Neural progenitor cell (in vitro differentiated cells): ENCODE measurements around the gene ANAPC10. TPM values are rescaled to one million over a fixed set of nuclear protein-coding genes. Genes with fewer than 3 reads are reported as not detected.

Experiments
- DNase-seq: peaks from one replicate; pipeline ENCODE4 v3.0.0-alpha.2; 2016; ENCODE audit warnings: low spot score
- H2AFZ ChIP-seq: fragments of 200-600 bp; sonication (generic); replicated peaks from 2 replicates; pipeline ENCODE4 v1.6.1; 2016; ENCODE audit warnings: antibody characterized with exemption
- H3F3A ChIP-seq: fragments of 200-600 bp; sonication (generic); 2 replicates; pipeline ENCODE4 v1.6.1; 2016; ENCODE audit warnings: antibody characterized with exemption, low read depth
- H3K27ac ChIP-seq: fragments of 200-600 bp; sonication (generic); 2 replicates; pipeline ENCODE4 v1.5.1; 2016; ENCODE audit warnings: mild to moderate bottlenecking
- H3K27me3 ChIP-seq: fragments of 200-600 bp; sonication (generic); 2 replicates; pipeline ENCODE4 v1.6.1; 2016; ENCODE audit warnings: mild to moderate bottlenecking, moderate library complexity
- H3K36me3 ChIP-seq: fragments of 200-600 bp; sonication (generic); 2 replicates; pipeline ENCODE4 v1.5.1; 2016
- H3K4me1 ChIP-seq: fragments of 200-600 bp; sonication (generic); 2 replicates; pipeline ENCODE4 v1.6.1; 2016; ENCODE audit warnings: mixed run types
- H3K4me2 ChIP-seq: fragments of 200-600 bp; sonication (generic); 2 replicates; pipeline ENCODE4 v1.6.1; 2016
- H3K4me3 ChIP-seq: fragments of 200-600 bp; sonication (generic); 2 replicates; pipeline ENCODE4 v1.5.1; 2016
- H3K79me2 ChIP-seq: fragments of 200-600 bp; sonication (generic); 2 replicates; pipeline ENCODE4 v1.6.1; 2016; ENCODE audit warnings: low read depth
- H3K9ac ChIP-seq: fragments of 200-600 bp; sonication (generic); 2 replicates; pipeline ENCODE4 v1.6.1; 2016
- H3K9me3 ChIP-seq: fragments of 200-600 bp; sonication (generic); 2 replicates; pipeline ENCODE4 v1.5.1; 2016; ENCODE audit warnings: low read depth
- H4K20me1 ChIP-seq: fragments of 200-600 bp; sonication (generic); 2 replicates; pipeline ENCODE4 v1.6.1; 2016; ENCODE audit warnings: low read depth
- H3K27ac Mint-ChIP-seq: 3 replicates; pipeline ENCODE4 v1.8.0; 2021; ENCODE audit warnings: mixed read lengths
- H3K27me3 Mint-ChIP-seq: 2 replicates; pipeline ENCODE4 v1.8.0; 2022; ENCODE audit warnings: low read depth, mild to moderate bottlenecking, inconsistent platforms, moderate library complexity, mixed read lengths; ENCODE audit not compliant: insufficient read depth
- H3K36me3 Mint-ChIP-seq: 3 replicates; pipeline ENCODE4 v1.8.0; 2021; ENCODE audit warnings: mixed read lengths
- H3K4me1 Mint-ChIP-seq: 3 replicates; pipeline ENCODE4 v1.8.0; 2021; ENCODE audit warnings: mixed read lengths
- H3K4me3 Mint-ChIP-seq: 3 replicates; pipeline ENCODE4 v1.8.0; 2021; ENCODE audit warnings: mild to moderate bottlenecking, moderate library complexity, mixed read lengths
- H3K9me3 Mint-ChIP-seq: 3 replicates; pipeline ENCODE4 v1.8.0; 2020; ENCODE audit warnings: mixed read lengths
- CTCF ChIP-seq: fragments of 200-600 bp; sonication (generic); IDR thresholded peaks from 2 replicates; pipeline ENCODE4 v1.5.1; 2017; ENCODE audit warnings: antibody characterized with exemption, mild to moderate bottlenecking
- EZH2 ChIP-seq: fragments of 200-600 bp; sonication (generic); IDR thresholded peaks from 2 replicates; pipeline ENCODE4 v1.6.1; 2017; ENCODE audit warnings: antibody characterized with exemption, mild to moderate bottlenecking, moderate library complexity
- EZH2phosphoT487 ChIP-seq: fragments of 200-600 bp; sonication (generic); IDR thresholded peaks from 2 replicates; pipeline ENCODE4 v1.6.1; 2017; ENCODE audit warnings: antibody characterized with exemption
- total RNA-seq: library from RNA; depleted of rRNA; stranded (reverse); fragments of >200 nt; gene quantifications from 2 replicates; pipeline ENCODE4 v1.2.3, GENCODE V29; 2015; ENCODE audit warnings: low replicate concordance

ANAPC10 gene
- total RNA-seq, 1 donor from 2014 or later = 48.4 TPM

- Histone ChIP-seq H3K36me3 (peaks cover 26% of the 10 kb centered on the region), H3K79me2 (peaks cover 91% of the 10 kb centered on the region), H3K27me3 (no peaks in the 10 kb centered on the region), H3F3A (peaks cover 8% of the 10 kb centered on the region), H2AFZ (no peak overlapping the region), H3K9ac (no peak overlapping the region), H3K9me3 (no peaks in the 10 kb centered on the region), H3K4me1 (no peaks in the 10 kb centered on the region), H3K4me2 (no peak overlapping the region), H4K20me1 (no peaks in the 10 kb centered on the region), H3K4me3 (no peak overlapping the region), H3K27ac (no peak overlapping the region)
- no peak for DNase-seq
- Mint-ChIP-seq H3K4me3 (no peak overlapping the region), H3K9me3 (peaks cover 13% of the 10 kb centered on the region), H3K36me3 (peaks cover 47% of the 10 kb centered on the region), H3K27me3 (no peaks in the 10 kb centered on the region), H3K27ac (no peak overlapping the region), H3K4me1 (peaks cover 5% of the 10 kb centered on the region)
- TF ChIP-seq EZH2phosphoT487 = no peak
- no peak for TF ChIP-seq CTCF
- TF ChIP-seq EZH2 = no peak
Measured at GRCh38 chr4:145093638-145094037, 4.4 kb downstream of the ANAPC10 start.

GRCh38 chr4:145090380-145090779 lies 7.6 kb downstream of the ANAPC10 start:
- H3K27me3 ChIP-seq = no peaks in the 10 kb centered on the region
- H3K36me3 ChIP-seq = peaks cover 22% of the 10 kb centered on the region
- H3K4me1 Mint-ChIP-seq = peaks cover 5% of the 10 kb centered on the region
- no peak for TF ChIP-seq EZH2phosphoT487
- TF ChIP-seq CTCF = no peak
- no peak for TF ChIP-seq EZH2
- no peaks in the 10 kb centered on the region for H3K27me3 Mint-ChIP-seq
- H3K36me3 Mint-ChIP-seq = peaks cover 57% of the 10 kb centered on the region
- H3K9me3 ChIP-seq = no peaks in the 10 kb centered on the region
- H3K27ac ChIP-seq = no peak overlapping the region
- peaks cover 87% of the 10 kb centered on the region for H3K79me2 ChIP-seq
- H3K4me3 Mint-ChIP-seq = no peak overlapping the region
- no peaks in the 10 kb centered on the region for H3K4me1 ChIP-seq
- no peak for DNase-seq
- no peak overlapping the region for H3K4me3 ChIP-seq
- no peak overlapping the region for H3K9ac ChIP-seq
- peaks cover 13% of the 10 kb centered on the region for H3K9me3 Mint-ChIP-seq
- H2AFZ ChIP-seq = no peak overlapping the region
- H3K4me2 ChIP-seq = no peak overlapping the region
- H3F3A ChIP-seq = no peaks in the 10 kb centered on the region
- no peaks in the 10 kb centered on the region for H4K20me1 ChIP-seq
- H3K27ac Mint-ChIP-seq = no peak overlapping the region

- H3K27me3 Mint-ChIP-seq = no peaks in the 10 kb centered on the region
- Histone ChIP-seq H3F3A (no peaks in the 10 kb centered on the region), H3K4me2 (no peak overlapping the region), H3K4me1 (no peaks in the 10 kb centered on the region), H4K20me1 (no peaks in the 10 kb centered on the region), H3K9ac (no peak overlapping the region), H3K4me3 (no peak overlapping the region), H3K79me2 (peaks cover 59% of the 10 kb centered on the region), H3K27ac (no peak overlapping the region), H3K36me3 (no peaks in the 10 kb centered on the region), H3K27me3 (no peaks in the 10 kb centered on the region), H3K9me3 (no peaks in the 10 kb centered on the region), H2AFZ (no peak overlapping the region)
- H3K27ac Mint-ChIP-seq = no peak overlapping the region
- H3K9me3 Mint-ChIP-seq = peaks cover 4% of the 10 kb centered on the region
- H3K4me1 Mint-ChIP-seq = peaks cover 8% of the 10 kb centered on the region
- peaks cover 31% of the 10 kb centered on the region for H3K36me3 Mint-ChIP-seq
- no peak for DNase-seq
- TF ChIP-seq EZH2 (no peak), EZH2phosphoT487 (no peak), CTCF (no peak)
- H3K4me3 Mint-ChIP-seq = no peak overlapping the region
Measured at GRCh38 chr4:145083891-145084605, 13.9 kb downstream of the ANAPC10 start.
